Choroid plexus epithelial cell (primary cell): ENCODE data around the gene CFAP126.
"Not testable (repeated sequence)": the region's sequence is repeated elsewhere in the genome, so short reads cannot be mapped to it uniquely, and the experiment has no call there.

ENCODE experiments used
- DNase-seq: peaks from one replicate; pipeline ENCODE4 v3.0.0-alpha.2; 2010; ENCODE audit warnings: low read depth
- H3K4me3 ChIP-seq: 2 replicates; pipeline ENCODE4 v1.5.1; 2011; ENCODE audit warnings: low read depth, mild to moderate bottlenecking, control low read depth, low read length, moderate library complexity
- TF ChIP-seq, protein P1 (sequence below): conservative IDR thresholded peaks from 2 replicates; pipeline ENCODE4 v1.5.1; 2011; ENCODE audit warnings: low read depth, mild to moderate bottlenecking, control low read depth, inconsistent platforms, low read length, moderate library complexity

Gene CFAP126

DNA sequence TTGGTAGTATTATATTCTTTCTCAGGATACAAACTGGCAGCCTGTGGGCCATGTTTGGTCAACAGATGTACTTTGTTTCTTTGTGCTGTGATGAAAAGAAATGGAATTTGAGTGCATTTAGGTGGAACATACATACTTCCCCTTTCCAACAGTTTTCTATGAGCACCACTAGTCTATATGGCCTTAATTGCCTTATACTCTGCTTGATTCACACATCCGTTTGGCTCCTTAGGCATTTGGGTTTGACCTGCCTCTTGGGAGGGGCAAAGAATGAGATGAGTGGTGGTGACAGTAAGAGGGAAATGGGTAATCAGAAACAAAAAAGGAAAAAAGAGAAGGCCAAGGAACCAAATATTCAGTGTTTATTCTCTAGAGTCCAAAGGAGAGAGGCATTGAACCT lies 17.0 kb downstream of the CFAP126 start:
- no peak overlapping the region for H3K4me3 ChIP-seq
- DNase-seq = no peak
- TF ChIP-seq, protein P1, sequence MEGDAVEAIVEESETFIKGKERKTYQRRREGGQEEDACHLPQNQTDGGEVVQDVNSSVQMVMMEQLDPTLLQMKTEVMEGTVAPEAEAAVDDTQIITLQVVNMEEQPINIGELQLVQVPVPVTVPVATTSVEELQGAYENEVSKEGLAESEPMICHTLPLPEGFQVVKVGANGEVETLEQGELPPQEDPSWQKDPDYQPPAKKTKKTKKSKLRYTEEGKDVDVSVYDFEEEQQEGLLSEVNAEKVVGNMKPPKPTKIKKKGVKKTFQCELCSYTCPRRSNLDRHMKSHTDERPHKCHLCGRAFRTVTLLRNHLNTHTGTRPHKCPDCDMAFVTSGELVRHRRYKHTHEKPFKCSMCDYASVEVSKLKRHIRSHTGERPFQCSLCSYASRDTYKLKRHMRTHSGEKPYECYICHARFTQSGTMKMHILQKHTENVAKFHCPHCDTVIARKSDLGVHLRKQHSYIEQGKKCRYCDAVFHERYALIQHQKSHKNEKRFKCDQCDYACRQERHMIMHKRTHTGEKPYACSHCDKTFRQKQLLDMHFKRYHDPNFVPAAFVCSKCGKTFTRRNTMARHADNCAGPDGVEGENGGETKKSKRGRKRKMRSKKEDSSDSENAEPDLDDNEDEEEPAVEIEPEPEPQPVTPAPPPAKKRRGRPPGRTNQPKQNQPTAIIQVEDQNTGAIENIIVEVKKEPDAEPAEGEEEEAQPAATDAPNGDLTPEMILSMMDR = no peak

DNA sequence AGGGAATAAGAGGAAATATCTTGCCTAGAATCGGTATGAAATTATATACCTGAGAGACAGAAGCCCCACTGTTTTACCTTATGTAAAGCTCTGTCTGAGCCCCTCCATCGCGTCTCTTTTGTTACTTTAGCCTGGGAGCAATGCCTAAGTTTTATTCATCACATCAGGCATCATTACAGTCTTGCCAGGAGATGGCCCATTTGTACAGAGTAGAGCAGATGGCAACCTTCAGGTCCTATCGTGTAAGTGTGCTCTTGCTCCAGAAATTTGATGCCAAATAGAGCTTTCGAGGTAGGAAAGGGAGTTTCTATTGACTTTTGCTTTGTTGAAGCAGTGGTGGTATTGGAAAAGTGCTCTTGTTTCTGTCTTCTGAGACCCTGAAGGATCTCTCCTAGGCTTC lies 24.9 kb downstream of the CFAP126 start:
- TF ChIP-seq, protein P1 = no peak
- no peak overlapping the region for H3K4me3 ChIP-seq
- no peak for DNase-seq

DNA sequence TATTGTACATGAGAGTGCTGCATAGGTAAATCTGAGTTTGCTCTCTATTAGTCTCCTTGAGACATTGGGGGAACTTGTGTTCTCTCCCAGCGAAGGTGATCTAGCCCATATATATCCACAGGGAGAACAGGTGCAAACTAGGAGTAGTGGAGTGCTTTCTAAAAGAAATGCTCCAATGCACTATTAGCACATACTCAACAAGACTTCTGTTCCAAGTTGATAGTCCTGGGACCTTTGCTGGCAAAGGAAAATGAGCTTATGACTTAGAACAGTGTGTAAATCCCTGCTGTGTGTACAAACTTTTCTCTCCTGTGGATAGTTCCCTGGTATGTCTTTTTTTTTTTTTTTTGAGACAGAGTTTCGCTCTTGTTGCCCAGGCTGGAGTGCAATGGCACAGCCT lies 25.5 kb downstream of the CFAP126 start:
- TF ChIP-seq, protein P1 = no peak
- DNase-seq = no peak
- no peak overlapping the region for H3K4me3 ChIP-seq

DNA sequence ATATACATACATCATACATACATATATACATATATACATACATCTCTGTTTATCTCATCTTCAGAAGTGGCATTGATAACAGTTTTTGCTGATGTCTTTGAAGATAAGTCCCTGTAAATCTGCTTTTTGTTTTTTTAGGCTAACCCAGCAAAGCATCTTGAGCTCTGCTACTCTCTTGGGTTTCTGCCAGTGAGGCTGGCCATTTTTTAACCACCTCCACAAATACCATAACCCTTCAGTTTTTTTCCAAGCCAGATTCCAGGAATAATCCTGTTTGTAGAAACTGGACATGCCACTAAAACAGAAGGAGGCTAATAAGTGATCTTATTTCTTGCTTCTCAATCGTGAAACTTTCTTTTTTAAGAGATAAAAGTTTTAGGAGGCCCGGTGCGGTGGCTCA lies 31.9 kb downstream of the CFAP126 start:
- TF ChIP-seq, protein P1 = no peak
- peak; percentile 28 for DNase-seq
- H3K4me3 ChIP-seq = no peak overlapping the region

DNA sequence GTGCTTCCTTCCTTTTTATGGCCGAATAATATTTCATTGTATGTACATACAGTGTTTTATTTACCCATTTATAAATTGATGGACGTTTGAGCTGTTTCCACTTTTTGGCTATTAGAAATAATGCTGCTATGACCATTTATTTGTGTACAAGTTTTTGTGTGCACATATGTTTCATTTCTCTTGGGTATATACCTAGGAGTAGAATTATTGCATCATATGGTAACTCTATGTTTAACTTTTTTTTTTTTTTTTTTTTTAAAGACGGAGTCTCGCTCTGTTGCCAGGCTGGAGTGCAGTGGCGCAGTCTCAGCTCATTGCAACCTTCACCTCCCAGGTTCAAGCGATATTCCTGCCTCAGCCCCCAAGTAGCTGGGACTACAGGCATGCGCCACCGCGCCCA lies 34.5 kb downstream of the CFAP126 start:
- TF ChIP-seq, protein P1 = no peak
- no peak for DNase-seq
- no peak overlapping the region for H3K4me3 ChIP-seq

DNA sequence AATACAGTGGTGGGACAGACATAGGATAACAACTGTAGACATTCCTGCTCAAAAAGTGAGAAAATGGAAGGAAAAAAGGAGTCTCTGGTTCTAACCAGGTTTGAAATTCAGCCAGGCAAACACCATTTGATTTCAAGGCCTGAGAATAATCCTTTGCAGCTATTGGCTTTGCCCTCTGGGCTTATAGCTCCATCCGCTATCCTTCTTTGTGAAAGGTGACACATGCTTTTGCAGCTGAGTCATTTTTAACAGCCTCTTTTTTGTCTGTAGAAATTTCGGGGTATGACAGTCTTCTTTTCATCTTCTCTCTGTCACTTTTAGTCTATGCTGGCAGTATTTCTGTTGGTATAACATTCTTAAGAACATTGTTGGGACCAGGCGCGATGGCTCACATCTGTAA lies 37.3 kb downstream of the CFAP126 start:
- TF ChIP-seq, protein P1 = no peak
- no peak overlapping the region for H3K4me3 ChIP-seq
- no peak for DNase-seq

DNA sequence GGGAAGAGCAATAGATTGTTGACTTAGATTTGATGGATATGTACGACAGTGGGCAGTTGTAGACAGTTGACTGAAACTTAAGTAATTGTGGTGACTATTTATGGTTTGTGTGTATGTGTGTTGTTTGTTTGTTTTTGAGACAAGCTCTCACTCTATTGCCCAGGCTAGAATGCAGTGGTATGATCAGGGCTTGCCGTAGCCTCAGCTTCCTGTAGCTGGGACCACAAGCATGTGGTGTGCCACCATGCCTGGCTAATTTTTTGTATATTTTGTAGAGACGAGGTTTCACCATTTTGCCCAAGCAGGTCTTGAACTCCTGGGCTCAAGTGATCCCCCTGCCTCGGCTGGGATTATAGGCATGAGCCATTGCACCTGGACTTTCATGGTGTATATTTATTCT lies 43.7 kb downstream of the CFAP126 start:
- TF ChIP-seq, protein P1 = no peak
- no peak overlapping the region for H3K4me3 ChIP-seq
- no peak for DNase-seq

DNA sequence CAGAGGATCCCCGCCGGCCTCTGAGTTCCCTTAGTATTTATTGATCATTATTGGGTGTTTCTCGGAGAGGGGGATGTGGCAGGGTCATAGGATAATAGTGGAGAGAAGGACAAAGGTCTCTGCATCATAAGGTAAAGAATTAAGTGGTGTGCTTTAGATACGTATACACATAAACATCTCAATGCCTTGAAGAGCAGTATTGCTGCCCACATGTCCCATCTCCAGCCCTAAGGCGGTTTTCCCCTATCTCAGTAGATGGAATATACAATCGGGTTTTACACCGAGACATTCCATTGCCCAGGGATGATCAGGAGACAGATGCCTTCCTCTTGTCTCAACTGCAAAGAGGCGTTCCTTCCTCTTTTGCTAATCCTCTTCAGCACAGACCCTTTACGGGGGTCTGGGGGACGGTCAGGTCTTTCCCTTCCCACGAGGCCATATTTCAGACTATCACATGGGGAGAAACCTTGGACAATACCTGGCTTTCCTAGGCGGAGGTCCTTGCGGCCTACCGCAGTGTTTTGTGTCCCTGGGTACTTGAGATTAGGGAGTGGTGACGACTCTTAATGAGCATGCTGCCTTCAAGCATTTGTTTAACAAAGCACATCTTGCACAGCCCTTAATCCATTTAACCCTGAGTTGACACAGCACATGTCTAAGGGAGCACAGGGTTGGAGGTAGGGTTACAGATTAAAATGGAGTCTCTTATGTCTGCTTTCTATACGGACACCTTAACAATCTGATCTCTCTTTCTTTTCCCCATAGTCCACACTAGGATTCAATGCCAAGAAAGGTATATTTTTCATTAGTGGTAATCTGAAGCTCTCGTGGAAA lies 51.6 kb downstream of the CFAP126 start:
- H3K4me3 ChIP-seq, DNase-seq: not testable (repeated sequence)
